Liver (tissue), 3 donors: ENCODE results near the gene PELI2.

Experiments used
- EGR1 ChIP-seq, 2 donors: IDR thresholded peaks; 2 replicates each; pipeline ENCODE4 v1.6.1; 2016 to 2018; ENCODE audit warnings: antibody characterized with exemption in 2 of 2, low read depth in 2 of 2
- RAD21 ChIP-seq, 2 donors: IDR thresholded peaks; 2 replicates each; pipeline ENCODE4 v1.6.1; 2016; ENCODE audit warnings: antibody characterized with exemption in 2 of 2, mild to moderate bottlenecking in 2 of 2
- RXRA ChIP-seq, 2 donors: IDR thresholded peaks; 2 replicates each; pipeline ENCODE4 v1.6.1; 2017 to 2018; ENCODE audit warnings: antibody characterized with exemption in 2 of 2, mild to moderate bottlenecking in 1 of 2
- ZBTB33 ChIP-seq: IDR thresholded peaks from 2 replicates; pipeline ENCODE4 v1.6.1; 2016; ENCODE audit warnings: antibody characterized with exemption
- TF ChIP-seq, protein P1 (sequence below): fragments of 150-350 bp; IDR thresholded peaks from 2 replicates; pipeline ENCODE4 v1.5.1; 2017; ENCODE audit warnings: improper control_type of control experiment, low read depth, low read length; ENCODE audit not compliant: missing input control
- TF ChIP-seq, protein P2 (sequence below): IDR thresholded peaks from 2 replicates; pipeline ENCODE4 v1.6.1; 2016; ENCODE audit warnings: antibody characterized with exemption, mild to moderate bottlenecking
- donor health status: healthy.
- donor health status: healthy.

GRCh38 chr14:56160088-56160487 lies 41.9 kb downstream of the PELI2 start:
- no peak for TF ChIP-seq ZBTB33
- TF ChIP-seq, protein P1, sequence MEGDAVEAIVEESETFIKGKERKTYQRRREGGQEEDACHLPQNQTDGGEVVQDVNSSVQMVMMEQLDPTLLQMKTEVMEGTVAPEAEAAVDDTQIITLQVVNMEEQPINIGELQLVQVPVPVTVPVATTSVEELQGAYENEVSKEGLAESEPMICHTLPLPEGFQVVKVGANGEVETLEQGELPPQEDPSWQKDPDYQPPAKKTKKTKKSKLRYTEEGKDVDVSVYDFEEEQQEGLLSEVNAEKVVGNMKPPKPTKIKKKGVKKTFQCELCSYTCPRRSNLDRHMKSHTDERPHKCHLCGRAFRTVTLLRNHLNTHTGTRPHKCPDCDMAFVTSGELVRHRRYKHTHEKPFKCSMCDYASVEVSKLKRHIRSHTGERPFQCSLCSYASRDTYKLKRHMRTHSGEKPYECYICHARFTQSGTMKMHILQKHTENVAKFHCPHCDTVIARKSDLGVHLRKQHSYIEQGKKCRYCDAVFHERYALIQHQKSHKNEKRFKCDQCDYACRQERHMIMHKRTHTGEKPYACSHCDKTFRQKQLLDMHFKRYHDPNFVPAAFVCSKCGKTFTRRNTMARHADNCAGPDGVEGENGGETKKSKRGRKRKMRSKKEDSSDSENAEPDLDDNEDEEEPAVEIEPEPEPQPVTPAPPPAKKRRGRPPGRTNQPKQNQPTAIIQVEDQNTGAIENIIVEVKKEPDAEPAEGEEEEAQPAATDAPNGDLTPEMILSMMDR, result no peak
- no peak for TF ChIP-seq RXRA (IDR thresholded peaks at IDR 0.05)
- TF ChIP-seq RAD21 (IDR thresholded peaks at IDR 0.05), result no peak
- TF ChIP-seq, protein P2, sequence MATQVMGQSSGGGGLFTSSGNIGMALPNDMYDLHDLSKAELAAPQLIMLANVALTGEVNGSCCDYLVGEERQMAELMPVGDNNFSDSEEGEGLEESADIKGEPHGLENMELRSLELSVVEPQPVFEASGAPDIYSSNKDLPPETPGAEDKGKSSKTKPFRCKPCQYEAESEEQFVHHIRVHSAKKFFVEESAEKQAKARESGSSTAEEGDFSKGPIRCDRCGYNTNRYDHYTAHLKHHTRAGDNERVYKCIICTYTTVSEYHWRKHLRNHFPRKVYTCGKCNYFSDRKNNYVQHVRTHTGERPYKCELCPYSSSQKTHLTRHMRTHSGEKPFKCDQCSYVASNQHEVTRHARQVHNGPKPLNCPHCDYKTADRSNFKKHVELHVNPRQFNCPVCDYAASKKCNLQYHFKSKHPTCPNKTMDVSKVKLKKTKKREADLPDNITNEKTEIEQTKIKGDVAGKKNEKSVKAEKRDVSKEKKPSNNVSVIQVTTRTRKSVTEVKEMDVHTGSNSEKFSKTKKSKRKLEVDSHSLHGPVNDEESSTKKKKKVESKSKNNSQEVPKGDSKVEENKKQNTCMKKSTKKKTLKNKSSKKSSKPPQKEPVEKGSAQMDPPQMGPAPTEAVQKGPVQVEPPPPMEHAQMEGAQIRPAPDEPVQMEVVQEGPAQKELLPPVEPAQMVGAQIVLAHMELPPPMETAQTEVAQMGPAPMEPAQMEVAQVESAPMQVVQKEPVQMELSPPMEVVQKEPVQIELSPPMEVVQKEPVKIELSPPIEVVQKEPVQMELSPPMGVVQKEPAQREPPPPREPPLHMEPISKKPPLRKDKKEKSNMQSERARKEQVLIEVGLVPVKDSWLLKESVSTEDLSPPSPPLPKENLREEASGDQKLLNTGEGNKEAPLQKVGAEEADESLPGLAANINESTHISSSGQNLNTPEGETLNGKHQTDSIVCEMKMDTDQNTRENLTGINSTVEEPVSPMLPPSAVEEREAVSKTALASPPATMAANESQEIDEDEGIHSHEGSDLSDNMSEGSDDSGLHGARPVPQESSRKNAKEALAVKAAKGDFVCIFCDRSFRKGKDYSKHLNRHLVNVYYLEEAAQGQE, result no peak
- TF ChIP-seq EGR1 (IDR thresholded peaks at IDR 0.05; ENCODE audit: low read depth in 2 of 2), result no peak
